HG03432 (cell line): ENCODE data around the gene MPG.

Experiments used
- ATAC-seq: cut with Tn5 transposase; IDR thresholded peaks from one replicate; pipeline ENCODE4 v1.9.1; 2021; ENCODE audit warnings: mild to moderate bottlenecking, moderate library complexity; ENCODE audit not compliant: unreplicated experiment

MPG gene

GRCh38 chr16:83060-83603 is 5.1 kb downstream of the MPG start:
- no peak for ATAC-seq

DNA sequence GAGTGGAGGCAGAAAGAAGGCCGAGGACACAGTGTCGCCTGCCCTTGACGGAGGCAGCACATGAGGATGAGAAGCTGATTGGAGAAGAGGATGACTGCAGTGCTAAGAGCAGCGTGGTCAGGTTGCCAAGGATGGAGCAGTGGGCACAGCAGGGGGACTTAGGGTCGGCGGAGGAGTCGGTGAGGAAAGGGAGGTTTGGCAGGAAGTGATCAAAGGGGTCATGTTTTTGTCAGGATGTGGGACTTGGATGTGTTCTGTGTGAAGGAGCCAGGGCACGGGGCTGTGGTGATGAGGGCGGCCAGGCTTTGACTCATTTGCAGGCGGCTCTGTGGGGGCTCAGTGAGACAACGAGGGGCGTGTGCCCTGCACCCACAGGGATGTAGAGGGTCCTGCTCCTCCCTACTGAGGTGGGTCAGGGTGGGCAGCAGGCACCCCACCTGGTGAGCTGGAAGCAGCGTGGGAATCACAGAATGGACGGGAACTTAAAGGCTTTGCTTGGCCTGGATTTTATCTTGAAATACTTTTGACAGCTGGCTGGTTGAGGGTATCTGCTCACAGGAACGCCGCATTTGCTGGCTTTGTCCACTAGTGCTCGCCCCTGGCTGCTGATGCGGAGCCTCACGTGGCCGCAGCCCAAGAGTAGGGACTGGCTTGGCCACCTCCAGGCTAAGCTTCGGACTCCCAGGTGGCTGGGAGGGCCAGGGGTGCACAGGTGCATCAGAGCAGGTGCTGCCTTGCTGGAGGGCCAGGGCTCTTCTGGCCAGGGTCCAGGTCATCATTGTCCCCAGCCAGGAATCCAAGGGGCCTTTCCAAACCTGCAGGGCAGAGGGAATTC is 6.0 kb downstream of the MPG start:
- ATAC-seq = no peak

- peak; percentile 72 for ATAC-seq
These were observed 6.8 kb downstream of the MPG start for GRCh38 chr16:84718-85406.

- no peak for ATAC-seq
These were observed 7.4 kb downstream of the MPG start for GRCh38 chr16:85407-85782.

- no peak for ATAC-seq
These were observed 7.8 kb downstream of the MPG start for GRCh38 chr16:85865-86264.

DNA sequence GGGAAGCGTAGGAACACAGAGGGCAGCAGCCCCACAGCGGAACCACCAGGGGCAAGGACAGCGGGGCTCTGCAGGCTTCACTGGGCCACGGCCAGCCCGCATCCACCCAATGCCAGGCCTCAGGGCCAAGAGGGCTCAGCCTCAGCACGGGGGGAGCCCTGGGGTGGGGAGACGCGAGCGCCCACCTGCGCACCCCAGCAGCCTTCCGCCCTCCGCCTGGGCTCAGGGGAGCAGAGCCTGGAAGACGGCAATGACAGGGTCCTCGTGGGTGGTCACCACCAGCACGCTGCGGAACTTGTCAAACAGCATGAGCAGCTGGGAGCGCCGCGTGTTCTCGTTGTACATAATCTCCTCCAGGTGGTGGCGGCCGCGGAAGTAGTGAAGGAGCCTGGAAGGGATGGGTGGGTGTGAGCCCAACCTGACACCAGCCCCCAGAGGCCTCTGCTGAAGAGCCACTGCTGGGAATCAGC is 8.5 kb downstream of the MPG start:
- ATAC-seq = no peak

DNA sequence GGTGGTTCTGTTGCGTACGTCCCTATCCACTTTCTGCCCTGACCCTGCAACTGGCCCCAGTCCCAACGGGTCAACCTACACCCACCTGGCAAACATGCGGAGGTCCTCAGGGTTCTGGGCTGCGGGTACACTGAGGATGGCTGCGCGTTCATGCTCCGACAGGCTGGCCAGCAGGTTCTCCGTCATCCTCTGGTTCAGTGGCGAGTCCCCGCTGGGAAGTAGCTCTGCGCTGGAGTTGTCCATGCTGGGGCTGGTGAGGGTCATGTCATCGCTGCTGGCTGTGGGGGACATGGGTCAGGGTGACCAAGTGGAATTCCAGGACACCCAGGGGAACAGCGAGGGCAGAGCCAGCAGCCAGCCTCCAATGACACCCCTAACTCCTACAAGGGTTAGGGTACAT is 10.6 kb downstream of the MPG start:
- ATAC-seq = no peak

- no peak for ATAC-seq
These were observed 11.6 kb downstream of the MPG start for GRCh38 chr16:89391-90302.

DNA sequence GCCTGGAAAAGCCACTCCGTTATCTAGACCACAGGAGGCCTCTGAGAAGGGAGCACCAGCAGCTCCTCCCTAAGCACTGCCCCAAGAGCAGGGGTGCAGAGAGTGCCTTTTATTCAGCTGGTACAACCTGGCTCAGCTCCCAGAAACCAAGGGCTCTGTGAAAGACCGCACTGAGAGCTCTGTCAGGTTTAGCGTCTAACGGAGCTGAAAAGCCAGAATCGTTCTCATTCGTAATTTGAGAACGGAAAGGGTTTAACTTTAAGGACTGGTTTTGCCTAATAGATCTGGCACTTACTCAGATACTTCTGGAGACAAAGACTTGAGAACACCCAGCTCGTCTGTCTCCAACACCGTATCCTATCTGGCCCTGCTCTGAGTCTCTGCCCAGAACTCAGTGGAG is 13.5 kb downstream of the MPG start:
- ATAC-seq = no peak

- no peak for ATAC-seq
These were observed 14.7 kb downstream of the MPG start for GRCh38 chr16:92431-93339.

DNA sequence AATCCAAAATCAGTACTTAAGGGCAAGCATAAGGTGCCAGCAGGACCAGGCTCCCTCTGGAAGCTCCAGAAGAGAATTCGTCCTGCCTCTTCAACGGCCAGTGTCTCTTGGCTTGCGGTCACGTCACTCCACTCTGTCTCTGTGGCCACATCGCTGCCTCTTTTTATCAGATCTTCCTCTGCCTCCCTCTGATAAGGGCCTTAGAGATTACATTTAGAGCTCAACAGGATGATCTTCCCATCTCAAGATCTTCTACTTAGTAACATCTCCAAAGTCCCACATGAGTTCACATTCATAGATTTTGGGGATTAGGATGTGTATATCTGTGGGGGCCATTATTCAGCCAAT is 16.9 kb downstream of the MPG start:
- no peak for ATAC-seq

- peak; percentile 73 for ATAC-seq
These were observed 18.9 kb downstream of the MPG start for GRCh38 chr16:96935-97381.

DNA sequence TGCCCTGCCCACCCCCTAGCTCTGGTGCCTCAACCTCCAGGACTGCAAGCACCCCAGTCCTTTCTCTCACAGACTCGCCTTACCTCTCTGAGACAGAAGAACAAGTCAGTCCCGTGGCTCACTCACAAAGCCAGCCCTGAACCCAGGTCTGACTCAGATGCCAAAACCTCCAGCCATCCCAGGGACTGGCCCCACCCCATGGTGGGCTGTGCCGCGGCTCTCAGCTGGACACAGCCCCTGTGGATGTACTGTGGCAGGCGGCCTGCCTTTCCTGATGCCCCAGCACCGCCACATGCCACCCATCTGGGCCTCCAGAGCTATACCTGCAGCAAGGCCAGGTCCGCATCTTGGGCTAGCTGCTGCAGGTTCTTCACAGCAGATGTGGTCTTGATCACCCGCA is 19.8 kb downstream of the MPG start:
- ATAC-seq = no peak

DNA sequence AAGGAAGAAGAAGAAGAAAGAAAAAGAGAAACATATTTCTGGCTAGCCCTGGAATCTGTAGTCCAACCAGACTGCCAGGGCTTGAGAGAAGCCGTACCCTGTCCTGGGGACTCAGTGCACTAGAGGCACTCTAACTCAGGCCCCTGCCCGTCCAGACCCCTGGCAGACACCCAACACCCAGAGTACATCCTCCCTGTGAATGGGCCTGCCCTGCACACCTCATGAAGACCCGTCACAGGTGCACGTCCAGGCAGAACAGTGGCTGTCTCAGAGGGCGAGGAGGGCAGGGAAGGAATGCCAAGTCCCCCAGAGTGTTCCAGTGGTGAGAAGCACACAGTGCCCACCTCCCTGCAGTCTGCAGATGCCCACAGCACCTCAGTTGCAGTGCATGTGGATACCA is 23.0 kb downstream of the MPG start:
- no peak for ATAC-seq

- no peak for ATAC-seq
These were observed 23.6 kb downstream of the MPG start for GRCh38 chr16:101586-101985.

DNA sequence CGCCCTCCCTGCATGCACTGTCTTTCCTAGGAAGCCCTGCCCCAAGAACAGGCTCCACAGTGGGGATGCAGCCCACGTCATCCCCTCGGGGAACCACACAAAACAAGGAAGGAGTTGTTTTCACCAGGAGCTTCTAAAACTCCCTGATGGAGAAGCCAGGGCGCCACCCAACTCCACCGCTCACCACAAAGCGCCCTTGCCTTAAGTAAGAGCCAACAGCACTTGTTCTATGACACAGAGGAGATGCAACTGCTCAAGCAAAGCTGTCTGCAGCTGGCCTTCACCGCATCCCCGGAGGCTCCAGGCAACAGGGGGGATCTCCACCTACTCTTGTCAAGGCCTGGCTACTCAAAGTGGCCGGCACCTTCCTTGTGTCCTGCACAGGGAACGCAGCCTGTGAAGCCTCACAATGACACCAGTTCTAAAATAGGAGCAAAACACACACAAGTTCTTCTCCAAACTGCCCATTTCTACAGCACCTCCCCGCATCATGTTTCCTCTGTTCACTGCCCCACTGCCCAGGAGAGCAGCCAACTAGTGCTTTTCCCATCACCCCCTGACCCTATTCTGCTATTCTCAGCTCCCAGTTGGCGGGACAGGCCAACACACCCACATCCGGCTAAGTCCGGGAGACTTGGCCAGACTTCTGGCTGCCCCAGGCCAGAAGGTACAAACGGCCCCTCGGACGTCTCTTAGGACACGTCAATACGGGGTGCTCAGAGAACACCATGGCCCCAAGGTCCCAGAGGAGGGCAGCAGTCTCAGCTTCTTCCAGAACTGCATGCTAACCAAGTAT is 24.2 kb downstream of the MPG start:
- ATAC-seq = no peak

DNA sequence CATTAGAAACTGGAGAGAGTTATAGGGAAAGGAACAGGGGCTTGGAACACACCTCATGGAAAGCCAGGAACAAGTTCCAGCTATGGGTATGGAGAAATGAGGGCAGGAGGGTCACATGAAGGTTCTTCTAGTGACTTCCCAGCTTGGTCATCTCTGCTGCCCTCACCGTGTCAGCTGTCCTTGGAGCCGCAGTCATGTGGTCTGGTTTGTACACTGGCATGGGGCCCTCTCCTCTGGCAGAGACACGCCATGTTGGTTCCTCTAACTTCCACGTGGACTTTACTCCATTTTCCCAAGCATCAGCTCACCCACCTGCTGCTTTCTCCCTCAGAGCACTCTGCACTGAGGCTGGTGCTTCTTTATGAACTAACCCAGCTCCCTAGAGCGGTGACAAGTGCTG is 26.3 kb downstream of the MPG start:
- no peak for ATAC-seq

DNA sequence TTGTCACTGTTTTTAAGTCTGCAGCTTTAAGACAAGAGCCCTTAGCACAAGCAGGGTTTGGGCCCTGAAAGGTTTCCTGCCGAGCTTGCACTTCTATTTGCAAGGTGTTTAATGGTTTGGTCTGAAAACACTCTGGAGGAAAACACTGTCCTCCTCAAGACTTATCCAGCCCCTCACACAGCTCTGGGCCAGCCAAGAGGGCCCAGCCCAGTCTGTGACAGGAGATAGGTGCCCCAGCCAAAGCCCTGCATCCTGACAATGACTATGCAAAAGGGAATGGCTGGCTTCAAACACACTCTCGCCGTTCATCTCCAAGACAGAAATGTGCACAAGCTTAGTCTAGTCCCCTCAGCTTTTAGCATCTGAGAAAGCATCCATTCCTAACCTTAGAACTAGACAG is 26.9 kb downstream of the MPG start:
- ATAC-seq = no peak

GRCh38 chr16:105521-105920 is 27.5 kb downstream of the MPG start:
- ATAC-seq = no peak
